GM18861 (cell line): ENCODE data around the gene STXBP5.

Experiments used
- ATAC-seq: cut with Tn5 transposase; IDR thresholded peaks from one replicate; pipeline ENCODE4 v1.9.1; 2021; ENCODE audit not compliant: unreplicated experiment

STXBP5 gene

GRCh38 chr6:147204060-147204785, at the start of gene STXBP5:
STXBP5 (plus strand) TSS chr6:147204417; CDS start chr6:147204533, 116 bp downstream.
- ATAC-seq, result peak; percentile 18

DNA sequence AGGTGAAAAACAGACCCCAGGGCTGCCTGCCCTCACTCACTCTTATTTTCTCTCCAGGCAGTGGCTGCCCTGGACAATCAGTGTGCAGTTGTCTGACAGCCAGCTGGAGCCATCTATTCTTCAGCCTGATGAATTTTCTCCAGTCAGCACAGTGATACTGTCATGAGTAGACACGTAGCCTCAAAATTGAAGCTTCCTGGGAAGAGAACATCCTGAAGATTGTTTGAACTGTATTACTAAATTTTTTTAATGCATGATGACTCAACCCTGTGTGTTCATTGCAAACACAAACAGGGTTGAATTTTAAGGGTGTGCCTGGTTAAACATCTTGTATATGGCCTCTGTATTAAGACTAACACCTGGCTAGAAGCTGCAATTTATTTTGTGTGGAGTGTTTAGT, 49.8 kb upstream of the STXBP5 start:
- ATAC-seq, result no peak

GRCh38 chr6:147156218-147156617, 48.0 kb upstream of the STXBP5 start:
- no peak for ATAC-seq

GRCh38 chr6:147156799-147157382, 47.3 kb upstream of the STXBP5 start:
- ATAC-seq, result no peak

DNA sequence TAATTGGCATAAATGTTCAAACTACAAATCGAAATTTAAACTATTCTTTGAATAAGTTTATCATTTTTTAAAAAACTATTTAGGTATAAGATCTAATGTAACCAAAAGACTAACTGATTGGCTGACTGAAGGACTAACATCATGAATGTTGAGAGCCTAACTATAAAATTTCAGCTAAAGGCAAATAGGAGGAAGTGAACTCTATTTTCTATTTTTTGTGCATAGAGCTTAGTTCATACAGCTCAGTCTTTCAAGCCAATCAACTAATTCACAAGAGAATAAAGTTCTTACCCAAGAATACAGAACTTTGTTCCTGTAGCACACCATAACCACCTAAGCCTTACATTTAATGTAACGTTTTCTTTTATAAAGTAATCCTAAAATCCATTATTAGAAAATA, 46.3 kb upstream of the STXBP5 start:
- ATAC-seq, result no peak

GRCh38 chr6:147158881-147159280, 45.3 kb upstream of the STXBP5 start:
- no peak for ATAC-seq

- ATAC-seq, result no peak
Observed at GRCh38 chr6:147159536-147160374, 44.5 kb upstream of the STXBP5 start.

DNA sequence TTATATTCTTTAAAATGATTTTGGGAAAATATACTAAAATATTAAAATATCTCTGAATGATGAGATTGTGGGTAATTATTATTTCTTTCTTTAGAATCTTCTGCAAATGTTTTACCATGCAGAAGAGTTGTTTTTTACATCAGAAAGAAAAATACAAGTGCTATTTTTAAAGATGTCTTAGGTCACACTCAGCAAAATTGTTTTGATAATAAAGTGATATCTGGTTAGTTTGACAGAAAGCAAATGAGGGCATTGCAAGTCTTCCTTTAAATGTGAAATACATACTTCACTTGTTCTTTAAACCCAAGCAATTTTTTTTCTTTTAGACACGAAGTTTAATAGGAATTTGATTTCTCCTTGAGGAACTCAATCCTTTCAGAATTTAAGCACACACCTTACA, 43.6 kb upstream of the STXBP5 start:
- no peak for ATAC-seq

DNA sequence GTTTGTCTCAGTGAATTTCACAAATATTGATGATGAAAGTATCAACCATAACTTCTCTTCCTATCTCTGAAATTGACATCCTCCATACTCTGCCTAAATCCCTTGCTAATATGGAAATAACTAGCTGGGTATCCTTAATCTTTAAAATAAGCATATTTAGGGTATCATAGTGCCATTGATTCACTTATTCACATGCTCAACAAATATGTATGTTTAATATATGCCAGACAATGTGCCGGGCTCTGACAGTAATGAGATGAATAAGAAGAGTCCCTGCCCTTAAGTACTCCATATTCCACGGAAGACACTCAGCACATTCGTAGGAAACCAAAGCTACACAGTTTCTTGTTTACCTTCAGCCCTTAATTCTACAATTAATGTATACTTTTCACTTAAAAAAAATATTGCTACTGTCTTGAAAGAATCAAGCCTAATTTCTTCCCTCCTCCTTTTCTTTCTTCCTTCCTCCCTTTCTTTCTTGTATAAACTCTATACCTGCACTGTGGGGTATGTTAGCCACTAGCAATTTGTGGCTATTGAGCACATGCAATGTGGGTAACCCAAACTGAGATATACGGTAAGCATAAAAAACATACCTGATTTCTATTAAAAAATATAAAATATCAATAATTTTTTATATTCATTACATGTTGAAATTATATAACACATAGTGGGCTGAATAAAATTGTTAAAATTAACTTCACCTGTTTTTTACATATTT, 42.8 kb upstream of the STXBP5 start:
- no peak for ATAC-seq

DNA sequence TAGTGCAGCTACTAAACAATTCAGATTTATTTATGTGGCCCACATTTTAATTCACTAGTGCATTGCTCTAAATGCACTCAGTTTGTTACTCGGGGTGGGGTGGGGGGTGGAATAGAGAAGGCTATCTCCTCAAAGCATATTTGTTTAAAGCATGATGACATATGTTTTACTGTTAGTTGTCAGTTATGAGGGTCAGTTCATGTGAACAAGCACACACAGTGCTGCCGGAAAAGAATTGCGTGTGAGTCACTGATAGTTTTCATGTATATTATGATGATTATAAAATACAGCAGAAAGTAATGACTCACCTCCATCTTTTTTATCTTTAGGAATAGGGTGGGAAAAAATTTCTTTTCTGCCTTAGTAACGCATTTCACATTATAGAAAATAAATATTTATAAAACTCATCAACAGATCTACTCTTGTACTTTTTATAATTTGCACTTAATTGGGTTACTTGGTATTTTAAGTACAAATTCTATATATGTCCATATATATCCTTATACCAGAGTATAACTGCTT, 42.2 kb upstream of the STXBP5 start:
- no peak for ATAC-seq

GRCh38 chr6:147164761-147165160, 39.5 kb upstream of the STXBP5 start:
- ATAC-seq, result no peak

DNA sequence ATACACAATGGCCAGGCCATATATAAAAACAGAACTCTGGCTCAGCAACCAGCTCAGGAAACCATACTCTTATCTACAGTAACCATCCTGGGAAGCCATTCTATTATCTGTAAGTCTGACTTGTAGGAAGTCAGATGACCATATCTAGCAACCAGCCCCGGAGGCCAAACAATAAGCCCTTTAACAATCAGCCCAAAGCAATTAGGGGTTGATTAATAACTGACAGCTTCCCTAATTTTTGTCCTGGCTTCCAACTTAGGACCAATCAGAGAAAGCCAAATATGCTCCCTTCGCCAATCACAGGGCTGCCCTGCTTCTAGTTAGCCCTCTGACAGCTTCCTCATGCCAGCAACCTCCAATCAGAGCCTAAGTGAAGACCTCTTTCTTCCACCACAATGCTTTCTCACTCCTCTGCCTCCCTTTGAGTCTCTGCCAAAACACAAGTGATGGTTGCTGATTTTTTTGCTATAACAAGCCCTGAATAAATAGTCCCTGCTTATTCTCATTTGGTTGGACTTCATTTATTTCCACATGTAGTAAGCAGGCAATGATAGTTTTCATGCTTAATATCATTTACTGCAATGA, 37.8 kb upstream of the STXBP5 start:
- no peak for ATAC-seq

DNA sequence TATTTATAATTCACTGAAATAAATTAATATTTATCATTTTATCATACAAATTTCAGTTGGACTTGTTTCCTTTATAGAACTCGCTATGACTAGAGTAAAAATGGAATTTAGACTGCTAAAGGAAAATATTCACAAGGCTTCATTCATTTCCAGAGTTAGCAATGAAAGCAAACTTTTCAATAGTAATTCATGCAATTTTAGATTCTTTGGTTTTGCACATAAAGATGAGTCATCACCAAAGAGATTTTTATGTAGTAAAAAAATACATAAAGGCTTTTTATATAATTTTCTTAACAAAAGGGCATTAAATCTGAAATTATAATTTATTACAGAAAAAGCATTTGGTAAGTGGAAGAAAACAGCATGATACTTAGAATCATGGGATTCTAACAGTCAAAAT, 37.2 kb upstream of the STXBP5 start:
- ATAC-seq, result no peak

GRCh38 chr6:147167576-147168461, 36.4 kb upstream of the STXBP5 start:
- no peak for ATAC-seq

GRCh38 chr6:147169529-147169928, 34.7 kb upstream of the STXBP5 start:
- no peak for ATAC-seq

DNA sequence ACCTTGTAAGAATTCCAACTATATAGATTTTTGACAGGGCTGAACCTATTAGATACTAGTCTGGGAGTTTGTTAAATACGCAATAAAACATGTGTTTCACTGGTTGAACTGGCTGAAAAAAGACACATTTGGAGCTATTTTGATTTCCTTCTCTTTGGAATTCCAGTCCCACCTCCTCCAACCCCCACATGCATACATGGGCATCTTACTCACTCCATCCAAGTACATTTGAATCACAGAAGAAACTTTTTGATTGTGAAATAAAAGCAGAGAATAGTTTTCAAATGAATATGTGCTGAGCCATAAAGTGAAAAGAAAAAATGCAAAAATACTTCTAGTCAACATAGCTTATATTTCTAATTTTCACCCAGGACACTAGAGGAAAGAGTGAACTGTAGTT, 33.9 kb upstream of the STXBP5 start:
- no peak for ATAC-seq

- ATAC-seq, result no peak
Observed at GRCh38 chr6:147173140-147173539, 31.1 kb upstream of the STXBP5 start.

DNA sequence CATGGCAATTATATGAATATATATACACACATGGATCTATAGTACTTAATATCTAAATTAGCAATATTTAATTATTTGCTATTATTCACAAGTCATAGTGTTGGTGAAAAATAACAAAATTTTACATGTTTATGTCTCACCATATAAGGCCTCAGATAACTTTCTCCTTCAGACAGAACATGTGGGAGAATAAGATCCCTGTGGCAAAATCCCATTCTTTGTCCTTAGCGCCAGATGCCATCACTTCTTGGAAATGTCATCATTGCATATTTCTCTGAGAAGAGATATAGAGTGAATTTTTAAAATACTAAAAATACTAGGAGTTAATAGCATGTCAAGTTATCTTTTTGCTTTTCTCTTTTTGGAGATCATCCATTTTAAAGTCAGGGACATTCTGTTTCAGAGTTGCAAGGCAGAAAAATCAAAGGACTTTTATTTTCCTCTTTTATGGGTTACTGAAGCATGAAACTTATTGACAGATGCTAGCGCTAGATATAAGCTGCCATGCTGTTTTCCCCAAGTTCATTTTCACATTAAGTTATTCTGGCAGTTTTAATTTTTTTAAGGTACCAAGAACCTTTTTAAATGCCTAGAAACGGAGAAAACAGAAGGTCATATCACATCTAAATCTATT, 30.4 kb upstream of the STXBP5 start:
- no peak for ATAC-seq

GRCh38 chr6:147176795-147177194, 27.4 kb upstream of the STXBP5 start:
- no peak for ATAC-seq
